Testis (tissue), 3 donors: ENCODE results near the gene PSMA6. TPM values are rescaled to one million over a fixed set of nuclear protein-coding genes. Genes with fewer than 3 reads are reported as not detected.
"Not testable (repeated sequence)": the region's sequence is repeated elsewhere in the genome, so short reads cannot be mapped to it uniquely, and the experiment has no call there.

Experiments used
- DNase-seq: peaks from one replicate; pipeline ENCODE4 v3.0.0-alpha.2; 2019
- H3K27ac ChIP-seq, 2 donors: fragments of 200-600 bp; sonication (generic); one replicate each; pipeline ENCODE4 v1.5.1; 2019
- H3K27me3 ChIP-seq: fragments of 200-600 bp; sonication (generic); one replicate; pipeline ENCODE4 v1.5.1; 2019
- H3K36me3 ChIP-seq: fragments of 200-600 bp; sonication (generic); one replicate; pipeline ENCODE4 v1.5.1; 2017; ENCODE audit warnings: low read depth; ENCODE audit errors: missing control alignments
- H3K4me1 ChIP-seq: fragments of 200-600 bp; sonication (generic); one replicate; pipeline ENCODE4 v1.5.1; 2019
- H3K4me3 ChIP-seq, 2 donors: fragments of 200-600 bp; sonication (generic); one replicate each; pipeline ENCODE4 v1.5.1; 2017 to 2019
- H3K9me3 ChIP-seq: fragments of 200-600 bp; sonication (generic); one replicate; pipeline ENCODE4 v1.5.1; 2017
- POLR2A ChIP-seq: fragments of 450-650 bp; IDR thresholded peaks from one replicate; pipeline ENCODE4 v1.6.1; 2017; ENCODE audit warnings: antibody characterized with exemption, mild to moderate bottlenecking, moderate library complexity
- WGBS, 2 donors: methylation state at CpG; one replicate each; pipeline ENCODE4 v1.1.5; 2018; 5-methylcytosine and 5-hydroxymethylcytosine counted together
- intact Hi-C: fragments of 100-400 bp; cut with DNase I; formaldehyde crosslinking; loops from one replicate; pipeline ENCODE4 v1.15.1; 2023; ENCODE audit warnings: low total_unique reads
- polyA plus RNA-seq: library from polyadenylated mRNA; stranded (reverse); fragments of 350-450 nt; fragmentation: Illumina TruSeq; extraction: RNeasy Lipid Tissue Mini Kit (QIAGEN cat#74804); gene quantifications from one replicate; pipeline ENCODE4 v1.2.3, GENCODE V29; 2014; ENCODE audit warnings: low read depth, low replicate concordance; ENCODE audit not compliant: insufficient read depth
- total RNA-seq, 2 donors: library from RNA; depleted of rRNA; stranded (reverse); fragments of >200 nt; gene quantifications; one replicate each; pipeline ENCODE4 v1.2.3, GENCODE V29; 2016
- TF ChIP-seq, protein P1 (sequence below), 3 experiments: fragments of 450-650 bp in 2 of 3; fragments of 200-600 bp in 1 of 3; sonication (generic) in 1 of 3; IDR thresholded peaks; one replicate each; pipeline ENCODE4 v1.5.1; 2016 to 2019; ENCODE audit warnings: antibody characterized with exemption in 3 of 3, mild to moderate bottlenecking in 2 of 3, moderate library complexity in 1 of 3

Gene PSMA6
- total and polyA plus RNA-seq, 3 donors from 2014 or later = 147 to 461 (median 257) TPM

DNA sequence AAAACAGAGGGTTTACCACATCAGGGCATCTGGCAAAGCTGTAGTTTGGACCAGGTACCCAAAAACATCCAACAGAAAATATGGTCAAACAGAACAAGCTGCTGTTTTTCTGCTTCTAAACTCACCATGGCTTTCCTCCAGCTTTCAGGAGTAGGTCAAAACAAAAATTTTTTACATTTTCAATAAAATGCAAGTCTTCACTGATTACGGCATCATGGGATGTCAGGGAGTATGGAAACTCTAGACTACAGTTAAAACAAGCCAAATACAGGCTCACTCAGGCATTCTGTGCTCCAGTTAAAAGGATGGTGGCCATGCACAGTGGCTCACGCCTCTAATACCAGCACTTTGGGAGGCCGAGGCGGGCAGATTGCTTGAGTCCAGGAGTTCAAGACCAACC is 47.1 kb upstream of the PSMA6 start:
- no peaks in the 10 kb centered on the region for H3K36me3 ChIP-seq
- no peaks in the 10 kb centered on the region for H3K4me1 ChIP-seq
- 93 to 99% methylated on average over 4 of the region's 4 CpGs for WGBS, 2 donors
- DNase-seq = no peak
- intact Hi-C loops = no loop called here
- no peak overlapping the region for H3K4me3 ChIP-seq
- TF ChIP-seq POLR2A = no peak
- TF ChIP-seq, protein P1, sequence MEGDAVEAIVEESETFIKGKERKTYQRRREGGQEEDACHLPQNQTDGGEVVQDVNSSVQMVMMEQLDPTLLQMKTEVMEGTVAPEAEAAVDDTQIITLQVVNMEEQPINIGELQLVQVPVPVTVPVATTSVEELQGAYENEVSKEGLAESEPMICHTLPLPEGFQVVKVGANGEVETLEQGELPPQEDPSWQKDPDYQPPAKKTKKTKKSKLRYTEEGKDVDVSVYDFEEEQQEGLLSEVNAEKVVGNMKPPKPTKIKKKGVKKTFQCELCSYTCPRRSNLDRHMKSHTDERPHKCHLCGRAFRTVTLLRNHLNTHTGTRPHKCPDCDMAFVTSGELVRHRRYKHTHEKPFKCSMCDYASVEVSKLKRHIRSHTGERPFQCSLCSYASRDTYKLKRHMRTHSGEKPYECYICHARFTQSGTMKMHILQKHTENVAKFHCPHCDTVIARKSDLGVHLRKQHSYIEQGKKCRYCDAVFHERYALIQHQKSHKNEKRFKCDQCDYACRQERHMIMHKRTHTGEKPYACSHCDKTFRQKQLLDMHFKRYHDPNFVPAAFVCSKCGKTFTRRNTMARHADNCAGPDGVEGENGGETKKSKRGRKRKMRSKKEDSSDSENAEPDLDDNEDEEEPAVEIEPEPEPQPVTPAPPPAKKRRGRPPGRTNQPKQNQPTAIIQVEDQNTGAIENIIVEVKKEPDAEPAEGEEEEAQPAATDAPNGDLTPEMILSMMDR (IDR thresholded peaks at IDR 0.05) = no peak
- no peak overlapping the region for H3K27ac ChIP-seq
- H3K27me3 ChIP-seq = no peaks in the 10 kb centered on the region
- H3K9me3 ChIP-seq = no peaks in the 10 kb centered on the region

DNA sequence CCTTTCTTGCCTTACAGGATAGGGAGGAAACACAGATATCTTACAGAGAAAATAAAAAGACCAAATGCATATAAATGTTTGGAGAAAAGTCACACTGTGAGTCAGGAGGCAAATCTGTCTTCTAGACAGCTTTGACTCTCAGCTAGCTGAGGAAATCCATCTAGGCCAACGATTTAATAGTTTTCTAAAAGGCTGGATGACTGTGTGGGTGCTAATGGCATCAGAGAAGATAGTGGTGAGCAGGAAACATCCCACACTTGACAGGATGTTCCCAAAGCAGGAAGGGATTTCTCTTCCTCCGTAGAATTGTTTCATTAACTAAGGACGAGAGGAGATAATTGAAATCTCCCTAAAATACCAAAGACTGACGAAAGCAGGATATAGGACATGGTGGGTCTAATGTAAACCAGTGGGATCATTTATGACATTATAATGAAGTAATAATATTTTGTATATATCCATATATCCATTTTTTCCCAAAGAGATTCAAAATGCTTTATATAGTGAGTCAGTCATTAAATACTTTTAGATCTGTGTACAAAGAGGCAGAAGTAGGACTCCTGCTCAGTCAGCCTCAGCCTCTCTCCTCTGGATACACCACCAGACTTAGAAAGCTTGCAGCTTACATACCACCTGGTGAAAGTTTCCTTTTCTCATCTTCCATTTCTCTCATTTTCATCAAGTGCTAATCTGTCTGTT is 44.3 kb upstream of the PSMA6 start:
- H3K36me3 ChIP-seq = no peaks in the 10 kb centered on the region
- intact Hi-C loops = no loop called here
- H3K9me3 ChIP-seq = no peaks in the 10 kb centered on the region
- no peaks in the 10 kb centered on the region for H3K4me1 ChIP-seq
- no peaks in the 10 kb centered on the region for H3K27me3 ChIP-seq
- TF ChIP-seq, protein P1 (IDR thresholded peaks at IDR 0.05) = no peak
- no peak for TF ChIP-seq POLR2A
- DNase-seq = no peak
- no peak overlapping the region for H3K4me3 ChIP-seq
- WGBS, 2 donors = 32 to 41% methylated on average over 4 of the region's 4 CpGs
- no peak overlapping the region for H3K27ac ChIP-seq

DNA sequence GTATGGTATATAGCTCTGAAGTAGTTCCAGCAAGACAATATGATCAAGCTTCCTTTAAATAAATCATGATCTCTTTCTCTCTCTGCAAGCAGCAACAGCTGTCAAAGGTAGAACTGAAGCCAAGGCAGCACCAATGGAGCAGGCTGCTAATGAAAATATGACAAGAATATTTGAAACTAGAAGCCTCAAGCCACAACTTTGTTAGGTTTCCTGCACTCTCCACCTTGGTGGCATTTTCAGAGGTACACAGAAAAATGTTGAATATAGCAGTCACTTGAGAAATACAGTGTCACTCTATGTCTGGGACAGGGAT is 43.8 kb upstream of the PSMA6 start:
- H3K9me3 ChIP-seq = no peaks in the 10 kb centered on the region
- DNase-seq = no peak
- intact Hi-C loops = no loop called here
- no peaks in the 10 kb centered on the region for H3K27me3 ChIP-seq
- no peak for TF ChIP-seq POLR2A
- TF ChIP-seq, protein P1 (IDR thresholded peaks at IDR 0.05) = no peak
- no peak overlapping the region for H3K4me3 ChIP-seq
- no peaks in the 10 kb centered on the region for H3K36me3 ChIP-seq
- H3K27ac ChIP-seq = no peak overlapping the region
- H3K4me1 ChIP-seq = no peaks in the 10 kb centered on the region

DNA sequence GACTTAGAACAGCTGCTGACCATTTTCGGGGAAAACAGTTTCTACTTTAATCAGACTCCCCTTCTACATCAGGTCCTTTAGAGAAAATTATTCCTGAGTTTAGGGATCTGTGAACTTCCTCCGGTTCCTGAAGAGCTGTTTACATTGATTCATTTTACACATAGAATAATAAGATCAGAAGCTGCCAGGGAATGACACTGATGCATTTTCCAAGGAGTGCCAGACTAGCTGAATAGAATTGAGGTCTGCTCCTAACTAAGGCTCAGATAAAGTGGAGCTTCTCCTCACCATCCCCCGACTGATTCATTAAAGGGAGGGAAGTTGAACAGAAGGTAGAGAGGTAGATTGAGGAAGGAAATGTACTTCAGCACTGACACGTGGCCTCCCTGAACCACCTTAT is 41.9 kb upstream of the PSMA6 start:
- Histone ChIP-seq H3K36me3 (no peaks in the 10 kb centered on the region), H3K9me3 (no peaks in the 10 kb centered on the region), H3K27me3 (no peaks in the 10 kb centered on the region), H3K4me3 (no peak overlapping the region), H3K27ac (no peak overlapping the region), H3K4me1 (no peaks in the 10 kb centered on the region)
- no peak for TF ChIP-seq POLR2A
- 75 to 84% methylated on average over 4 of the region's 4 CpGs for WGBS, 2 donors
- DNase-seq = no peak
- intact Hi-C loops = no loop called here

DNA sequence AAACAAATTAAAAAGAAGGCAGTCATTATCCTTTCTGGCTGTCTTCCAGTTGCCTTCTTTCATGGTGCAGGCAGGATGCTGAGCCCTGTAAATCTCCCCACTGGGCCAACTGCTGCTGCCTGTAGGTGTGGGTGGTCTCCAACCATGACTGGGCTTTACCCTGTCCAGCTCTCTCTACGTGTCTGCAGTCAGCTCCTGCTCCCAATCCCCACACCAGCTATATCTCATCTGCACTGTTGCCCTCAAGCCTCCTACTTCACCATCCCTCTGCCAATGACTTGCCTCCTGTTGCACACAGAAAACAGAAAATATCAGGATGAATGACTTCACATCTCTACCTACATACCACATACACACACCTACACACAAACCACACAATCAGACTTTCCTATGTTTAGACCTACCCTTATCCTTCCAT is 39.7 kb upstream of the PSMA6 start:
- Histone ChIP-seq H3K9me3 (no peaks in the 10 kb centered on the region), H3K27me3 (no peaks in the 10 kb centered on the region), H3K36me3 (no peaks in the 10 kb centered on the region), H3K4me3 (no peak overlapping the region), H3K27ac (no peak overlapping the region), H3K4me1 (peaks cover 2% of the 10 kb centered on the region)
- WGBS, 2 donors = 50 to 60% methylated on average over 1 of the region's 1 CpG
- intact Hi-C loops = no loop called here
- no peak for DNase-seq
- TF ChIP-seq POLR2A = no peak
- TF ChIP-seq, protein P1 (IDR thresholded peaks at IDR 0.05) = no peak

DNA sequence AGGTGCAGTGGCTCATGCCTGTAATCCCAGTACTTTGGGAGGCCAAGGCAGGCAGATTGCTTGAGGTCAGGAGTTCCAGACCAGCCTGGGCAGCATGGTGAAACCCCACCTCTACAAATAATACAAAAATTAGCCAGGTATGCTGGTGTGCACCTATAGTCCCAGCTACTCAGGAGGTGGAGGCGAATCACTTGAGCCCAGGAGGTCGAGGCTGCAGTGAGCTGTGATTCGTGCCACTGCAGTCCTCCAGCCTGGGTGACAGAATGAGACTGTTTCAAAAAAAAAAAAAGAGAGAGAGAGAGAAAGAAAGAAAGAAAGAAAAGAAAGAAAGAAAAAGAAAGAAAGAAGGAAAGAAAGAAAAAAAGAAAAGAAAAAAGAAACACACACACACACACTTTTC is 39.1 kb upstream of the PSMA6 start:
- WGBS, 2 donors = 95 to 100% methylated on average over 3 of the region's 3 CpGs

DNA sequence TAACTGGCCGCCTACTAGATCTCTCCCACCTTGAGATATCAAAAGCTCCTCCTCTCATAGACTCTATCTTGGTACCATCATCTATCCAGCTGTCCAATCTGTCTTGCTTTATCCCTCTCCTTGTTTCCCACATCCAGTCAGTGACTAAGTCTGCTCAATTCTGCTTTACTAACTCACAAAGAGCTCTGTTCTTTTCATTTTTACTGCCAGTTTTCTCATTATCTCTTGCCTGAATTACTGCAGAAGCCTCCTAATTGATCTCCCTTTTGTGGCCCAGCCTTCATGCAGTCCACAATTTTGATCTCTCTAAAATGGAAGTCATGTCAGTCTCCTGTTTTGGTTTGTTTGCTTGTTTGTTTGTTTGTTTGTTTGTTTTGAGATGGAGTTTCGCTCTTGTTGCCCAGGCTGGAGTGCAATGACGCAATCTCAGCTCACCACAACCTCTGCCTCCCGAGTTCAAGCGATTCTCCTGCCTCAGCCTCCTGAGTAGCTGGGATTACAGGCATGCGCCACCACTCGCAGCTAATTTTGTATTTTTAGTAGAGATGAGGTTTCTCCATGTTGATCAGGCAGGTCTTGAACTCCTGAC is 38.1 kb upstream of the PSMA6 start:
- H3K4me3 ChIP-seq, DNase-seq, H3K9me3 ChIP-seq, intact Hi-C loops, H3K27ac ChIP-seq, H3K27me3 ChIP-seq, H3K36me3 ChIP-seq: not testable (repeated sequence)
- H3K4me1 ChIP-seq = peaks cover 15% of the 10 kb centered on the region
- 90 to 94% methylated on average over 7 of the region's 7 CpGs for WGBS, 2 donors

More for the DNA sequence above, 39.1 kb upstream of the PSMA6 start:
- H3K27ac ChIP-seq, H3K4me3 ChIP-seq, H3K36me3 ChIP-seq, DNase-seq, H3K9me3 ChIP-seq, intact Hi-C loops, H3K4me1 ChIP-seq, H3K27me3 ChIP-seq: not testable (repeated sequence)
